NT2/D1 (cell line): ENCODE results near the gene FAM200A.
"Not testable (repeated sequence)": the region's sequence is repeated elsewhere in the genome, so short reads cannot be mapped to it uniquely, and the experiment has no call there.

Source experiments
- DNase-seq: peaks from one replicate; pipeline ENCODE4 v3.0.0-alpha.2; 2011; ENCODE audit warnings: low read depth, low spot score
- H3K27me3 ChIP-seq: 2 replicates; pipeline ENCODE4 v1.6.0; 2011; ENCODE audit warnings: mild to moderate bottlenecking; ENCODE audit not compliant: insufficient read length, insufficient read depth
- H3K36me3 ChIP-seq: 2 replicates; pipeline ENCODE4 v1.6.1; 2011; ENCODE audit warnings: mild to moderate bottlenecking, low read length, mixed read lengths; ENCODE audit not compliant: insufficient read depth, insufficient read length
- H3K4me1 ChIP-seq: 2 replicates; pipeline ENCODE4 v1.5.1; 2011; ENCODE audit not compliant: insufficient read depth, insufficient read length
- H3K4me3 ChIP-seq: 2 replicates; pipeline ENCODE4 v1.5.1; 2011; ENCODE audit warnings: low read depth; ENCODE audit not compliant: insufficient read length
- H3K9ac ChIP-seq: 2 replicates; pipeline ENCODE4 v1.6.0; 2011; ENCODE audit warnings: low read depth; ENCODE audit not compliant: insufficient read length
- H3K9me3 ChIP-seq: 2 replicates; pipeline ENCODE4 v1.5.1; 2011; ENCODE audit warnings: mild to moderate bottlenecking, low read length; ENCODE audit not compliant: insufficient read depth
- SUZ12 ChIP-seq: IDR thresholded peaks from 2 replicates; pipeline ENCODE4 v1.6.1; 2011; ENCODE audit not compliant: insufficient read length, insufficient read depth; ENCODE audit errors: extremely low read depth
- YY1 ChIP-seq: IDR thresholded peaks from 2 replicates; pipeline ENCODE4 v1.6.1; 2011; ENCODE audit not compliant: insufficient read length, insufficient read depth
- ZNF274 ChIP-seq: IDR thresholded peaks from 2 replicates; pipeline ENCODE4 v1.6.1; 2011; ENCODE audit warnings: mild to moderate bottlenecking, low read depth, low read length

Gene FAM200A

GRCh38 chr7:99551767-99552463, at the start of gene FAM200A:
TSS of gene FAM200A (minus strand) at chr7:99552114. CDS start at chr7:99548407, 3,707 bp downstream.
- Histone ChIP-seq H3K36me3 (peaks cover 37% of the 10 kb centered on the region), H3K9ac (peak within 1 kb of the TSS; percentile 98), H3K4me3 (peak within 1 kb of the TSS; percentile 96), H3K27me3 (no peaks in the 10 kb centered on the region), H3K9me3 (no peaks in the 10 kb centered on the region), H3K4me1 (no peaks in the 10 kb centered on the region)
- peak; percentile 92 for DNase-seq
- TF ChIP-seq YY1 (no peak), ZNF274 (no peak), SUZ12 (no peak)

GRCh38 chr7:99599836-99600235, 47.9 kb upstream of the FAM200A start:
- no peaks in the 10 kb centered on the region for H3K9me3 ChIP-seq
- no peaks in the 10 kb centered on the region for H3K4me1 ChIP-seq
- no peaks in the 10 kb centered on the region for H3K27me3 ChIP-seq
- H3K36me3 ChIP-seq, result no peaks in the 10 kb centered on the region
- no peak overlapping the region for H3K9ac ChIP-seq
- H3K4me3 ChIP-seq, result no peak overlapping the region
- no peak for DNase-seq
- TF ChIP-seq YY1 (no peak), ZNF274 (no peak), SUZ12 (no peak)

GRCh38 chr7:99597762-99598501, 46.0 kb upstream of the FAM200A start, which contains the start of gene TMEM225B:
TSS of gene TMEM225B (plus strand) at chr7:99598267. CDS start at chr7:99604389, 6,122 bp downstream.
- Histone ChIP-seq H3K9ac (no peak within 1 kb of the TSS), H3K4me3 (no peak within 1 kb of the TSS), H3K27me3 (no peaks in the 10 kb centered on the region), H3K36me3 (no peaks in the 10 kb centered on the region), H3K4me1 (no peaks in the 10 kb centered on the region), H3K9me3 (no peaks in the 10 kb centered on the region)
- TF ChIP-seq YY1, result no peak
- no peak for TF ChIP-seq ZNF274
- TF ChIP-seq SUZ12, result no peak
- DNase-seq, result no peak

- Histone ChIP-seq H3K9ac (no peak overlapping the region), H3K27me3 (no peaks in the 10 kb centered on the region), H3K4me3 (no peak overlapping the region), H3K36me3 (no peaks in the 10 kb centered on the region), H3K9me3 (no peaks in the 10 kb centered on the region), H3K4me1 (no peaks in the 10 kb centered on the region)
- no peak for DNase-seq
- no peak for TF ChIP-seq YY1
- TF ChIP-seq ZNF274, result no peak
- no peak for TF ChIP-seq SUZ12
Measured at GRCh38 chr7:99596408-99596955, 44.6 kb upstream of the FAM200A start.

- Histone ChIP-seq H3K9me3 (no peaks in the 10 kb centered on the region), H3K4me3 (no peak overlapping the region), H3K4me1 (no peaks in the 10 kb centered on the region), H3K9ac (no peak overlapping the region), H3K36me3 (no peaks in the 10 kb centered on the region), H3K27me3 (no peaks in the 10 kb centered on the region)
- DNase-seq, result no peak
- no peak for TF ChIP-seq SUZ12
- no peak for TF ChIP-seq YY1
- no peak for TF ChIP-seq ZNF274
Measured at GRCh38 chr7:99594948-99595745, 43.2 kb upstream of the FAM200A start.

GRCh38 chr7:99588868-99589267, 37.0 kb upstream of the FAM200A start:
- peaks cover 11% of the 10 kb centered on the region for H3K27me3 ChIP-seq
- no peaks in the 10 kb centered on the region for H3K36me3 ChIP-seq
- H3K9ac ChIP-seq, result no peak overlapping the region
- TF ChIP-seq YY1, result no peak
- TF ChIP-seq SUZ12, result no peak
- H3K4me1 ChIP-seq, result no peaks in the 10 kb centered on the region
- no peak for DNase-seq
- no peaks in the 10 kb centered on the region for H3K9me3 ChIP-seq
- no peak overlapping the region for H3K4me3 ChIP-seq

- H3K4me1 ChIP-seq, DNase-seq, H3K27me3 ChIP-seq, H3K36me3 ChIP-seq, H3K9me3 ChIP-seq: not testable (repeated sequence)
- Histone ChIP-seq H3K4me3 (peak overlapping the region; percentile 54), H3K9ac (peak overlapping the region; percentile 82)
Measured at GRCh38 chr7:99580778-99581332, 28.9 kb upstream of the FAM200A start.
